ENCODE measurements around the gene CYP27B1. TPM values are rescaled to one million over a fixed set of nuclear protein-coding genes. Genes with fewer than 3 reads are reported as not detected.
A peak's percentile ranks its signal among the peaks of the same experiment; 100 is the strongest.

The CYP27B1 gene
- total and polyA plus RNA-seq, 9 of the 15 experiments (the other 6 are each of a cell fraction or from before 2014, with no cell fraction given): 0.18 to 4.2 (median 1.8) TPM

DNA sequence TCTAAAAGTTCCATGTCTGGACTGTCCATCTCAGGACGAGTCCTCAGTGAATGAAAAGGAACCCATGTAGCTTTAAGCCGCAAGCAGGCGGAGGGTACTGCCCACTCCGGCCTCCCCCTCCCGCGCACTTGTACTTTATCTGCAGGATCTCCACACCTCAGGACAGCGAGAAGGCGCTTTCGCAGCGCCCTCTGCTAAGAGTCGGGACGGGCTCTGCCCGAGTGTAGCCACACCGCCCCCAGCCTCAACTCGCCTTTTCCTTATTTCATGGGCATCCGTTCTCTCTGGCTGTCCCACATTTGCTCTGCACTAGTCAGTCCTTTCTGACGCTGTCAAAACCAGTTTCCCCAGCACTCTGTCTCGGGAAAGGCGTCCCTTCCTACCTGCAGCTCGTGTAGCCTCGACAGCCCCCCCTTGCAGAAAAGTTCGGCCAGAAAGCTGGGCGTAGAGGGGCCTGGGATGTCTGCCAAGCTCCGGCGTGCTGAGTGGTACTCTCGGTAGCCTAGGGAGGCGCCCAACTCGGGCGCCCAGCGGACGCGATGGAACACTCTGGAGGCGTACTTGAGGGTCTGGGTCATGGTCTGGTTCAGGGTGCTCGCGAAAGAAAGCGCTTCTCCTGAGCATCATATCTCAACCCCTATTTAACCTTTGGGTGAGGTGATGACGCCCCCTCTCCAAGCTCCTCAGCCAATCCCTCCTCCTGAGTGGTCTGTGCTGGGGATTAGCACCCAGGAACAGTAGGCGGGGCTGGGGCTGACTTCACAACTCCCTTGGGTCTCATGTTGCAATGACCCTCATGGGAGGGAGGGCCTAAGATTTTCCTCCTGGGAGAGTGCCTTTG is at the start of gene CYP27B1 (continued):
- TF ChIP-seq CTCF (IDR thresholded peaks at IDR 0.05 in 2 of 3, conservative IDR thresholded peaks at IDR 0.05 in 1 of 3; ENCODE audit: insufficient read depth in 2 of 3, low read depth in 1 of 3, low read length in 3 of 3) (0 out of 6 replicates have a peak, but pooled peaks of 1 of the 3 experiments have one; percentile 2), ZBTB5 (IDR thresholded peaks at IDR 0.05) (peak; percentile 67), CEBPB (tag; IDR thresholded peaks at IDR 0.05) (peak; percentile 85), L3MBTL2 (IDR thresholded peaks at IDR 0.05) (peak; percentile 43), POLR2G (IDR thresholded peaks at IDR 0.05; ENCODE audit: low read depth, low read length) (peak; percentile 46), CCAR2 (IDR thresholded peaks at IDR 0.05; ENCODE audit: low read depth, low read length) (no peak), RBFOX2 (IDR thresholded peaks at IDR 0.05; ENCODE audit: low read depth, low read length) (peak; percentile 38; the same call in 1 of the 2 replicates), HDAC3 (IDR thresholded peaks at IDR 0.05; ENCODE audit: borderline replicate concordance, partially characterized antibody) (no peak), POLR2AphosphoS5 (IDR thresholded peaks at IDR 0.05; ENCODE audit: control insufficient read depth, insufficient read depth, low read depth, low read length) (0 out of 2 replicates have a peak, but pooled peaks have one; percentile 7), EGR1 (conservative IDR thresholded peaks at IDR 0.05) (peak; percentile 30), MAZ (CRISPR knock-in tag; conservative IDR thresholded peaks at IDR 0.05 in 1 of 2, IDR thresholded peaks at IDR 0.05 in 1 of 2) (0 out of 4 replicates have a peak, but pooled peaks of 1 of the 2 experiments have one; percentile 21), SRSF7 (optimal IDR thresholded peaks at IDR 0.05; ENCODE audit: low read depth, low read length) (no peak)
- TF ChIP-seq, protein P1, sequence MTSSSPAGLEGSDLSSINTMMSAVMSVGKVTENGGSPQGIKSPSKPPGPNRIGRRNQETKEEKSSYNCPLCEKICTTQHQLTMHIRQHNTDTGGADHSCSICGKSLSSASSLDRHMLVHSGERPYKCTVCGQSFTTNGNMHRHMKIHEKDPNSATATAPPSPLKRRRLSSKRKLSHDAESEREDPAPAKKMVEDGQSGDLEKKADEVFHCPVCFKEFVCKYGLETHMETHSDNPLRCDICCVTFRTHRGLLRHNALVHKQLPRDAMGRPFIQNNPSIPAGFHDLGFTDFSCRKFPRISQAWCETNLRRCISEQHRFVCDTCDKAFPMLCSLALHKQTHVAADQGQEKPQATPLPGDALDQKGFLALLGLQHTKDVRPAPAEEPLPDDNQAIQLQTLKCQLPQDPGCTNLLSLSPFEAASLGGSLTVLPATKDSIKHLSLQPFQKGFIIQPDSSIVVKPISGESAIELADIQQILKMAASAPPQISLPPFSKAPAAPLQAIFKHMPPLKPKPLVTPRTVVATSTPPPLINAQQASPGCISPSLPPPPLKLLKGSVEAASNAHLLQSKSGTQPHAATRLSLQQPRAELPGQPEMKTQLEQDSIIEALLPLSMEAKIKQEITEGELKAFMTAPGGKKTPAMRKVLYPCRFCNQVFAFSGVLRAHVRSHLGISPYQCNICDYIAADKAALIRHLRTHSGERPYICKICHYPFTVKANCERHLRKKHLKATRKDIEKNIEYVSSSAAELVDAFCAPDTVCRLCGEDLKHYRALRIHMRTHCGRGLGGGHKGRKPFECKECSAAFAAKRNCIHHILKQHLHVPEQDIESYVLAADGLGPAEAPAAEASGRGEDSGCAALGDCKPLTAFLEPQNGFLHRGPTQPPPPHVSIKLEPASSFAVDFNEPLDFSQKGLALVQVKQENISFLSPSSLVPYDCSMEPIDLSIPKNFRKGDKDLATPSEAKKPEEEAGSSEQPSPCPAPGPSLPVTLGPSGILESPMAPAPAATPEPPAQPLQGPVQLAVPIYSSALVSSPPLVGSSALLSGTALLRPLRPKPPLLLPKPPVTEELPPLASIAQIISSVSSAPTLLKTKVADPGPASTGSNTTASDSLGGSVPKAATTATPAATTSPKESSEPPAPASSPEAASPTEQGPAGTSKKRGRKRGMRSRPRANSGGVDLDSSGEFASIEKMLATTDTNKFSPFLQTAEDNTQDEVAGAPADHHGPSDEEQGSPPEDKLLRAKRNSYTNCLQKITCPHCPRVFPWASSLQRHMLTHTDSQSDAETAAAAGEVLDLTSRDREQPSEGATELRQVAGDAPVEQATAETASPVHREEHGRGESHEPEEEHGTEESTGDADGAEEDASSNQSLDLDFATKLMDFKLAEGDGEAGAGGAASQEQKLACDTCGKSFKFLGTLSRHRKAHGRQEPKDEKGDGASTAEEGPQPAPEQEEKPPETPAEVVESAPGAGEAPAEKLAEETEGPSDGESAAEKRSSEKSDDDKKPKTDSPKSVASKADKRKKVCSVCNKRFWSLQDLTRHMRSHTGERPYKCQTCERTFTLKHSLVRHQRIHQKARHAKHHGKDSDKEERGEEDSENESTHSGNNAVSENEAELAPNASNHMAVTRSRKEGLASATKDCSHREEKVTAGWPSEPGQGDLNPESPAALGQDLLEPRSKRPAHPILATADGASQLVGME (CRISPR knock-in tag; IDR thresholded peaks at IDR 0.05): 0 out of 2 replicates have a peak, but pooled peaks have one; percentile 57
